CD4-positive, alpha-beta T cell treated with Interleukin-6 at 100 ng/mL for 8 hours (primary cell): ENCODE data around the gene LEPR.

Source experiments
- DNase-seq: peaks from one replicate; pipeline ENCODE4 v3.0.0-alpha.2; 2020; ENCODE audit warnings: mixed read lengths, low spot score

Gene LEPR

DNA sequence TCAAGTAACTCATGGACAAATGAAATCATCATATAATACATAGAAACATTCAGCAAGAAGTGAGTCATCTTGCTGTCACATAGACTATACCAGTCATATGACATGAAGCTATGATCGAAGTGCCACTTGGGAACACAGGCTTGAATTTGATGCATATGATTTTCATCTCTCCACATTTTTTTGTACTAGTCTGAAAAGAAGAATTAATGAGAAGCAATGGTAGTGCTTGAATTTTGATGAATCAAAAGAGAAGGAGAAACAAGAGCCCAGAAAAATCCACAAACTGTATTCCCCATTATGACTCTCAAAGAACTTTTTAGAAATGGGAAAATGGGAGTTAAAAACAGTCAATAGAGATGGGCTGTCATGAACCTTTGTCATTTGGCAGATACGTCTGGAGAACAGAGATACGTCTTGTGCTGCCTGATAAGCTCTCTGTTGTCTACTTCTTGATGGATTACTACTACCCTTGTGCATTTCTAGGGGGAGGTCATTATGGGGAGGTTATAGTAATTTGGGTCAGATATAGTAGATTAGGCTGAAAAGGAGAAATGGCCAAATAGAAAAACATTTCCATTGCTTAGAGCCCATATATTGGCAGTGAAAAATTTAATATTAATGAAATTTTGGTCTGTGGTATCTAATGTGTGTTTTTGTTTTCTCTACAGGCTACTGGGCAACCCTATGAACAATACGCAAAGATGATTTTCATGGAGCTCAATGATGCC lies 8.0 kb upstream of the LEPR start:
- no peak for DNase-seq

DNA sequence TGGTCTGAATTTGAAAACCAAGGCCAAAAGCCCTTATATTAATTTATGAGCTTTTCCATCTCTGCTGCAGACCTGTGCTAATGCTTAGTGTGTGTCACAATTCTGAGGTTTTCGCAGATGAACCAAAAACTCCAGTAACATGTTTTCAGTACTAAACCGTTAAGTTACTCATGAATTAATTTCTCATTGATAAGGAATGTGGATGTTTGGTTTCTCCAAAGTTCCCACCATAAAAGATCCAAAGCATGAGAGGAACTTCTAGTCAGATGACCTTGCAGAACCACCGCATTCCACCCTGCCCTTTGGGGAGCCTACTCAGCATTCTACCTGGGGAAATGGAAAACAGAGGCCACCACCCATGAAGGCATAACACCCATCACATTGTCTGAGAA lies 7.5 kb upstream of the LEPR start:
- DNase-seq: no peak

DNA sequence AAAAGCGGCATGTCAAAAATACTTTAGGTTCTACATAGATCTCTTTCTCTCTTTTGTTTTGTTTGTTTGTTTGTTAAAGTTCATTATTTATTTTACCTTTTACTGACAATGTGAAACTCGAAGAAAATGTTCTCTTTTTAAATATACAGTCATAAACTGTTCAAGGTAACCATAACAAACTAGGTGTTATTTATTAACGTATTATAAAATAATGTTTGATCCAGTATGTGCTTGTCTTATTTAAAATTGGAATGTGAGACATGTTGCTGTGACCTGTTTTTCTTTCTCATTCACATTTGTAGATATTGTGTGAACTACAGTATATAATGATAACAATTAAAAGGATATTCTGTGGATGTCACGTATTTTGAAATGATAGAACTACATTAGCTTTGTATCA lies 5.9 kb upstream of the LEPR start:
- no peak for DNase-seq

DNA sequence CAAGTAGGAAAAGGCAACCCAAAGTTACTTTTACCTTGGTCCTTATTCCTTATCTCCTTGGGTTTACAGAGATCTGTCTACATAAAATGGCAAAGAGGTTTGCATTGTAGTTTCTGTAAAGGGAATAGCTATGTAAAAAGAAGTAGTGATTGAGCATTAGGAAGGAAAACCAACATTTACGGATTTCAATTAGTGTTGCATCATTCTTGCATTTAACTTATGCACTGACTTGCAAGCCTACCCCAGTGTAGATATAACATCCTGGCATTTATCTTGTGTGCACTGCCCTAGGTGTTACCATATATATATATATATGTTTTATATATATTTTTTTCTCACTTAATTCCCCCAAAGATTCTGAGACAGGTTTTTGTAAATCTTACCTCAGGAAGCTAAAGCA lies 3.7 kb upstream of the LEPR start:
- DNase-seq: no peak

DNA sequence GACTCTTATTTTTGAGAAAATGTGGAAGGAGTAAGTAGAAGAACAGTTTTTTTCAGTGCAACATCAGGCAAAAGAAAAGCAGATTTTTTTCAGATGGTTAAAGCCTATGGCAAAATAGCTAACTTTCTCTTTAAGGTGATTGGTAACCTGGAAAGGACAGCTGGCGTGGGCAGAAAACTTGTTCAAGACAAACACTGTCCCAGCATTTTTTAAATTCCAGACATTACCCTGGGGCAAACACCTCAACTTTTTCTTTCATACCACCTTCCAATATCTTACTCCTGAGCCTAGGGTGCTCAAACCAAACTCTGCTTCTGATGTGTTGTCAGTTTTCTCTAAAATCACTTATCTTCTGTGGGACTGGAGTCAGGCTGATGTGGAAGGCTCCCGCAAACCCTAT lies 2.7 kb upstream of the LEPR start:
- no peak for DNase-seq

DNA sequence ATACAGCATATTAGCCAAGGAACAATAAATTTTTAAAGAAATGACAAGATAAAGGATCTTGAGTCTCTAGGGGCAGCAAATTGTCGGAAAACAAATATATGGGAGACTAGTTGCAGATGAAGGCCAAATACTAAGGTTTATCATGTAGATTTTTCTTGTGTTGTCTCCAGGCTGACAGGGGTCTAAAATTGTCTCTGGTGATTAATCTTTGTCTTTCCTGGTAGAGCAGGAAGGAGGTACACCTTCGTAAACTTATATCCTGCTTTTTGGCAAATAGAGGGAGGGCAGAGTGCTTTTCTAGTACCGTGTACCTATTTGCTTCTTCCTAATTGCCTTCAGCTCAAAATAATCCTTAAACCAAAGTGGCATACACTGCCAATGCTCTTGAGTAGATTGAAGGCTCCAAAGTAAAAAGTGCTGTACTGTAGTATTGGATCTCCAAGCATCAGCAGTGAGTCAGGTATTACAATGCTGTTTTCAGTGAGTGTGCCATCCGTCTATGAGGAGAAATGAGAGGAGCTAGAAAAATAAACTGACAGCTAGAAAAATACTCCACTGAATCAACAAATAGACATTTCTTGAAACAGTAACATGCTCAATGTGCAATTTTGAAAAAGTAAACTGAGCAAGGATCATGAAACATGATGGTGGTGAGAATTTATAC lies 1.8 kb upstream of the LEPR start:
- DNase-seq: no peak

DNA sequence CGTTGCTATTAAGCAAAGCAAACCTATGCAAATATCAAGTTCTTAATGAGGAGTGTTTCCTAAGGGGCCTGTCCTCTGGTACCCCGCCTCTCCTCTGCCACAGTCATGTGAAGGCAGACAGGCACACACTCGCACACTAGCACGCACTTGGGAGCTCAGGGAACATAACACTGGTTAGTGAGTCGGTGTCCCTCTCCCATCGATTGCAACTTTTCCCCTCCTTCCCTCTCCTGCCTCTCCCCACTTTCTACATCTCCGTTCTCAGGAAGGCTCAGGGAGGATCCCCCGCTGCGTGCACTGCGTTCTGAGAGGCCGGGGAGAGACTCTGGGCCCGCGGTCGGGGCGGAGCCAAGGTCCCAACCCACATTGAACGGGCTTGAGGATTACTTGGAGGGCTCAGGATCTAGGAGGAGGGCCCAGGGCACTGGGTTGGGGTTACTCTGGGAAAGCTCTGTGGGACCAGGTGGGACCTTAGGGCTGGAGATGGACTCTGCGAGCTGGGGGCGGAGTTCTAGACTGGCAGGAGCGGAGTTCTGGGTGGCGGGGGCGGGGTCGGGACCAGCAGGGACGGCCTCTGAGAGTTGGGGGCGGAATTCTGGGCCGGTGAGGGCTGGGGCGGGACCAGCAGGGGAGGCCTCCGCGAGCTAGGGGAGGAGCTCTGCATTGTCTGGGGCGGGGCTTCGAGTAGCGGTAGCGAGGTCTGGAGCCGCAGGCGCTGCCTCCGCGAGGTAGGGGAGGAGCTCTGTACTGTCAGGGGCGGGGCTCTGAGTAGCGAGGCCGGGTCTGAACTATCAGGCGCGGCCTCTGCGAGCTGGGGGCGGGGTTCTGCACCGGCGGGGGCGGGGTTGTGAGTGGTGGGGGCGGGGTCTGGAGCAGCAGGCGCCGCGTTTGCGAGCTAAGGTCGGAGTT lies 533 bp upstream of the LEPR start:
- DNase-seq: peak; percentile 99

DNA sequence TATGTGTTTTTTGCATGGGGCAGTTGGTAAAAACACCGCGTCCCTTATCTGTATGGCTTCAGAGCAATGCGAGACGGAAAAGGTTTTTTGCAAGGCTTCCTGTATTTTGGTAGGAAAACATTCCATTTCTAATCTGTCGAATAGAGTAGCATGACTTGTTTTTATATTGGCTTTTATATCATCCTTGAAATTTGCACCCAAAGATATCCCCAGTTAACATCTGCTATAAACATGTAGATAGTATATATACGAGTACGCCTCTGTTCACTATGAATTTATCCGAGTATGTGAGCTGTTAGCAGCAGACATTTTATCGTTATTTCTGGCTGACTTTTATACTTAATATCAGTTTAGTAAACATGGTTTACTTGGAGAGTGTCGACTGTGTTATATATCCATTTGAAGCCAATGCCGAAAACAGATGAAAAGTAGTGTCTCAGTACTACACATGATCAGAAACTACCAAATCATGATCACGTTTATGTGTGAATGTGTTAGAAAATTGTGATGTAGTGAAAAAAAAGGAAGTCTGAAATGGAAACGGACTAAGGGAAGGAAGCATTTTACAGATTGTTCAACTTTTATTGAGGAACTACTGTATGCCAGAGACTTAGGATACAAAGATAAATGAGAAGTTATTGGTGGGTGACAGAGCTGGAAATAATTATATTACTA lies 1.0 kb downstream of the LEPR start:
- no peak for DNase-seq

DNA sequence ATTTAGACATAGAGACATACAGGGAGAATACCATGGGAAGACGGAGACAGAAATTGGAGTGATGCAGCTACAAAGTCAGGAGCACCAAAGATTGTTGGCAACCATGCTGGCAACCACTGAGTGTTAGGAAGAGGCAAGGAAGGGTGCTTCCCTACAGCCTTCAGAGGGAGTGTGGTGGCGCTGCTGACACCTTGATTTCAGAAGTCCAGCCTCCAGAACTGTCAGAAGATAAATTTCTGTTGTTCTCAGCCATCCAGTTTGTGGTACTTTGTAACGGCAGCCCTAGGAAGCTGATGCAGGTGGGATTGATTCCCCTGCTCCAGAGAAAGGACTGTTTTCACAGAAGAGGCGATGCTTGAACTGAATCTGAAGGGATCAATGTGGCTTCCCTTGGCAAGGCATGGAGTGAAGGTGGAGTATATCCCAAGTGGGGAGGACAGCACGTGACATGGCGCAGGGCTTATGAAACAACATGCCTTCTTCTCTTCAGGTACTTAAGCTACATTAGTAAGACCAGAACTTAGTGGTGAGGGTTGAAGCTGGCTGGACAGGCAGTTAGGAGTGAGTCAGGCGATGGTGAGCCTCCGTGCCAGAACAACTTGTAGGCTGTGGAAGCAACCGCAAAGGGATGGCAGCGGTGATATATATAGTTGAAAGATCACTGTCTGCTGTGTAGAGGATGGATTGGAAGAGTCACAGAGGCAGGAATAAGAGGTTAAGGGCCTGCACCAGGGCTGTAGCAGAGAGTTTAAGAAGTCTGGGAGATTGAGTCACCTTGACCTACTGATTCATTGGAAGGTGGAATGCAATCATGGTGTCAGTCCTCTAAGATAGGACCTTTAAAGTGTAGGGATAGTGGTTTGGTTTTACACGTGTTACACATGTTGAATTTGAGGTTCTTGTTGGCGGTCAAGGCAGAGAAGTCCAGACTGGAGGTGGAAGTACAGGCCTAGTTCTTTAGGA lies 2.1 kb downstream of the LEPR start:
- no peak for DNase-seq

DNA sequence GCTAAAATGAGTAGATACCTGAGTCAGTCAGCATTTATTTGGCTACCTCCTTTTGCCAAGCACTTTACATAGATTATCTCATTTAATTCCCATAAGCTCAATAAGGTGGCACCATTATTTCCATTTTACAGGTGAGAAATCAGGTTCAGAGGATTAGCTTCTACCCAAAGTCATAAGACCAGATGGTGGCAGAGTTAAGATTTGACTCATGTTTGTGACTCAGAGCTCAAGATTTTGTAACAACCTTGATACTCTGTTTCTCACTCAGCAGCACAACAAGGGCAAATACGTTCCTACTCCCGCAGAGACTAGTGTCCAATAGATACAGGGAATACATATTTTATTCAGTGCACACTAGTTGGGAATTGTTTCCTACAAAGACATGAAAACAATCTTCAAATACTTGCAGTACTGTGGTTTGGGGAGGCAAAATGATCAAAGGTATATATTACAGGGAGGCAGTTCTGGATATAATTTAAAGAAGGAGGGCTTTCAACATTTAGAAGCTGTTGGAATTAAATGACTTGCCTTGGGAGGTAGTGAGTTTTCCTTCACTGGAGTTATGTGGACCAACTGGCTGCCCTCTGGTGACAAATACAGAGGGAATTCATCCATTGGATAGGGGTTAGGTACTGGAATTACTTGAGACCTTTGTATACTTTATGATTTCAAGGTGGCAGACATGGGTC lies 3.6 kb downstream of the LEPR start:
- DNase-seq: no peak

DNA sequence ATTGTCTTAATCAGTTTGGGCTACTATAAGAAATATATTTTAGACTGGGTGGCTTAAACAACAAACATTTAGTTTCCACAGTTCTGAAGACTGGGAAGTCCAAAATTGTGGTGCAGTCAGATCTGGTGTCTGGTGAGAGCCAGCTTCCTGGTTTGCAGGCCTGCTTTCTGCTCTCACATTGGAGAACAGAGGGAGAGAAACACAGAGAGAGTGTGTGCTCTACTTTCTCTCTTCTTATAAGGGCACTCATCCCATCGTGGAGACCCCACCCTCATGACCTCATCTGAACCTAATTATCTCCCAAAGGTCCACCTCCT lies 4.1 kb downstream of the LEPR start:
- no peak for DNase-seq

DNA sequence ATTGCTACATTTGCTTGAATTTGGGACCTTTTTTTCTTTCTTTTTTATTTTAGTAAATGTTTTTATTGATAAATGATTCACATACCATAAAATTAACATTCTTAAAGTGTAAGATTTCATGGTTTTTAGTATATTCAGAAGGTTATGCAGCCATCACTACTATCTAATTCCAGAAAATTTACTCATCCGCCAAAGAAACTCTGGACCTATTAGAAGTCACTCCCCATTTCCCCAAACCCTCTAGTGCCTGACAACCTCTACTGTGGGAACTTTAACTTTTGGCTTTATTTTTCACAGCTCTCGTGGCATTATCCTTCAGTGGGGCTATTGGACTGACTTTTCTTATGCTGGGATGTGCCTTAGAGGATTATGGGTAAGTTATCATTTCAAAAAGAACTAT lies 4.5 kb downstream of the LEPR start:
- no peak for DNase-seq

DNA sequence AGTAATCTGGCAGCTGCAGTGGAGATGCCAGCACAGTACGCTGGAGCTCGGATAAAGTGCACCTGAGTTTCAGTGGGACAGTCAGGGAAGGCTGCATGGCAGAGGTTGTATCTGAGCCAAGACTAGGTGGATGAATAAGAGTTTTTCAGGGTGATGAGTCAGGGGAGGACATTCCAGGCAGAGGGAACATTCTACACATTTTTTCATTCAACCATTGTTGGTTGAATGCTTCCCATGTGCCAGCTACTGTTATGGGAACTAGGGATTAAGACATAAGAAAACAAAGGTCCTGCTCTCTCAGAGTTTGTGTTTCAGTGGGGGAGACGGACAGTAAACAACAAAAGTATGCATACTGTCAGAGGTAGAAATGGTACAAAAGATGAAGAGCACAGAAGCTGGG lies 5.2 kb downstream of the LEPR start:
- DNase-seq: no peak

DNA sequence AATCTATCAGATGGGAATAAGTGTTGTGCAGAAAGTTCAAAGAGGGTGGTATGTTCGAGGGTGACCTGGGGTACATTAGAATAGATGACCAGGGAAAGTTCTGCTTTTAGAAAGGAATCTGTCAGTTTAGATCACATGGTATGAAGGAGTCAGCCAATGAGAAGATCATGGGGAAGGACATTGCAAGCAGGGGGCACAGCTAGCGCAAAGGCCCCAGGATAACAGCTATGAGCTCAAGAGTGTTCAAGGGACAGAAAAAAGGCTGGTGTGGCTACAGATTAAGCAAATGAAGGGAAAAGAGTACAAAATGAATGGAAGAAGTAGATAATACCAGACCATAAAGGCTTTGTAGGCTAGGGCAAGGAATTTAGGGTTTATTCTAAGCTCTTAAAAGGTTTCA lies 8.6 kb downstream of the LEPR start:
- no peak for DNase-seq

DNA sequence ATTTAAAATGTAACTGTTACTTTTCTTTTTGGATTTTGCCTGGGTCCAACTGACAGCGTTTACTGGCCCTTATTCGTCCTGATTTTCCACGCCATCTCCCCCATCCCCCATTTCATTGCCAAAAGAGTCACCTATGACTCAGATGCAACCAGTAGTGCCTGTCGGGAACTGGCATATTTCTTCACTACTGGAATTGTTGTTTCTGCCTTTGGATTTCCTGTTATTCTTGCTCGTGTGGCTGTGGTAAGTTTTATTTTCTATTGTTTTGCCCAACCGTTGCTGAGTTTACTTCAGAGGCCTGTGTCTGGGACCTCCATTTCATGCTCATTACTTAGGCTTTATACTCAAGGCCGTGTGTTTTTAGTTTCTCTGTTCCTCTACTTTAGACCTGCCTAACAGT lies 9.3 kb downstream of the LEPR start:
- no peak for DNase-seq

DNA sequence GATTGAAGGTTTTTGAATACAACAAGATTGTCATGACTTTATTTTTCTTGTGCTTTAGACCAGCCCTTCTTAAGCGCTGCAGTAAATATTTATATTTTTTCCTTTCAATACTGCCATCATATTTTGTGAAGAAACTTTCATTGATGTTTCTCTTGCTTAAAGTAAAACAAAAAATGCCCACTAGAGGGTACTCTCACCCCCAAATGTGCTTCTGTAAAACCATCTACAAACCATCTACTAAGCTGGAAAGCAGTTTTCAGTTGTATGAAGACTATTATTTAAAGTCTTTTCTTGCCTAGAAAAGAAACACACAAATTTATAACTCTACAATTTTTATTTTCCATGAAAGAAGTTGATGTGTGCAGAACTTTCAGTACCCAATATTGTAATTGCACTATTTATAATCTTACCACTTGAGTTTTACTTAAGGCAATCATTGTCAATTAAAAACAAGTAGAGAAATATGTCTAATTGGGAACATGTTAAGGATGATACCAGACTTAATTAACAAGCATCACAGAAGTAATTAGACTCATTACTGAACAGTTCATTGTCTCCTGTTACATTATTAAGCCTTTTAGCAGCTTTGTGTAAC lies 10.7 kb downstream of the LEPR start:
- peak; percentile 27 for DNase-seq

DNA sequence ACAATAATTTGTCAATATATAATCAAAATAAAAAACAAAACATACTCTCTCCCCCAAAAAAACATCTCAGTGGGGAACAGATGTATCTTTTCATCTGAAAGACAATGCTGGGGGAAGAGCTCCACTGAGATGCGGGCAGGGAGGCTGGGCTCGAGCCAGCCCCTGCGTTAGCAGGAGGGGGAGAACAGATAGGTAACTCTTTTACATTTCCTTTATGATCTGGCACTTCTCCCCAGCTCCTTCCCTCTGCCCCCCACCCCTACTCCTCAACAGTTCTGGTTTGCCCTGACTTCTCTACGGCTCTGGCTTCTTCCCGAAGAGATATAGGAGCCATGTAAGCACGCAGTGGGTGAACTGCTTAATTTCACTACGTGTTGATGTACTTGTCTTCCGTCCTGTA lies 12.4 kb downstream of the LEPR start:
- no peak for DNase-seq

DNA sequence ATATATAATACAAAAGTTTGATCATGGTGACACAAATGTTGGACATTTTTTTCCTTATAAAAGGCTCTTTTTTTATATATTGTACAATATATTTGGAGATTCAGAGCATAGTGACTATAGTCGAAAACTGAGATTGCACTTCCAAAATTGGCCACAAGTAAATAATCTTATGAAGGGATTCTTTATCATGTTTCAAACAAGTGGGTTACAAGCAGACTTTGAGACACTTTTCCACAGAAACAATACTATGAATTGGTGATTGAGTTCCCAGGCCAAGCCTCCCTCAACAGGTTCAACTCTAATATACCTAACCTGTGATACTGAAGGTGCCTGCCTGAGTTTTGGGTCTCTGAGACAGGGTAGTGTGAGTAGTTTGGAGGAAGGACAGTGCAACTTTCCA lies 13.8 kb downstream of the LEPR start:
- no peak for DNase-seq

DNA sequence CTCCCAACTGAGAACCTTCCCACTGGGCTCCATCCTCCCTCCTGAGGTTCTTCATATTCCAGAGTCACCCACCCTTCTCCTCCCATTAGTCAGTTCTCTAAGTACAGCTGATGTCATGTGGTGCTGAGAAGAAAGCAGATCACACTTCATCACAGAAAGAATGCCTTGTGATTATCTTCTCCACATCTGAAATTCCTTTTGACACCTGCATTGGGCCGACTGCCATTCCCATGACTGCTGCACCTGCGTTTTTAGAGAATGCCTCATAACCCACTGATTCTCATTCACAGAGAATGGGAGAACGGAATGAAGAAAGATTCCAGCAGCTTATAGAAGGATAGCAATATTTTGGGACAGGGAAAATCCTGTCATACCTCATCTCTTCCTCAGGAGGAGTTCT lies 14.3 kb downstream of the LEPR start:
- DNase-seq: no peak

DNA sequence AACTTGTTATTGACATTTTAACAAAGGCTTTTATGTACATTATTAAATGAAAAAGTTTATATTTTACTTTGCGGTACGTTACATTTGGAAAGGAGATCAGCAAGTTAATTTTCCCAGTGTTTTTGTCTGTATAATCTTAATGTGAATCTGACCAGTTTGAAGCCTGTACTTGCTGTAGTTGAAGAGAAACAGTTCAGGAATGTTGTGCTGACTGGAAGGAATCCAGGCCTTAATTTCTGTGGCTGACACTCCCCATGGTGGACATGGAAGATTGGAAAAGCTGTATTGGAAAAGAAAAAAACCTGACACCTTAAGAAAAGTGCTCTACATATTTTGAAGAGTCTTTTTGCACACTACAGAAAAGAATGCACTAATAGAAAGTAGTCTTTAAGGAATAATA lies 15.5 kb downstream of the LEPR start:
- no peak for DNase-seq

DNA sequence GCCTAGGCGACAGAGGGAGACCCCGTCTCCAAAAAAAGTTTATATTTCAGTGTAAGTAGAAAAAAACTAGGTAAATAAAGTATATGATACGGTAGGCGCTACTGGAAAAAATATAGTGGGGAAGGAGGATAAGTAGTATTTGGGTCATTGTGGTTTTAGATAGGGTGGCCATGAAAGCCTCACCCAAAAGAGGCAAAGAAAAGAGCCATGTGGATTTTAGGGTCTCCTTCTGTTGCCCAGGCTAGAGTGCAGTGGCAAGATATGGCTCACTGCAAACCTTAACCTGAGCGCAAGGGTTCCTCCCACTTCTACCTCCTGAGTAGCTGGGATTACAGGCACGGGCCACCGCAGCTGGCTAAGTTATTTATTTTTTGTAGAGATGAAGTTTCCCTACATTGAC lies 17.1 kb downstream of the LEPR start:
- no peak for DNase-seq
